ENCODE measurements around the gene SOS2. TPM values are rescaled to one million over a fixed set of nuclear protein-coding genes. Genes with fewer than 3 reads are reported as not detected.
"Not testable (repeated sequence)": the region's sequence is repeated elsewhere in the genome, so short reads cannot be mapped to it uniquely, and the experiment has no call there.

Gene SOS2
- total RNA-seq, 1 donor = 22.3 TPM

DNA sequence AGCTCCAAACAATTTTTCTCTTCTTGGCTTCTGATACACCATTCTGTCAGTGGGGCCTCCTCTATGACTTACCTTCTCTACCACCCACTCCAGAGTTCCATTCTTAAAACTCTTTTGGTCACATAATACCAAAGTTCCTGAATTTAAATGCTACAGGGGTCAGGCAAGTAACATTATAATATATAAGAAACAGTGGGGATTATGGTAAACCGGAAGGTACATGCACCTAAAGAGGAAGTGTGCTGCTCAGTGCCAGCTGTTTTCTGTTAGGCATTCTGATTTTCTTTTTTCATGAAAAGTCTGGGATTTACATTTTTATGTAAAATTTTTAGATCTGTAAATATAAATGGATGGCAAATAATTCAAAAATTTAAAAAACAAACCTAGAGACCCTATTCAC is 39.9 kb downstream of the SOS2 start:
- H3K4me3 ChIP-seq (ENCODE audit: low read depth, low read length) = no peak overlapping the region
- DNase-seq (ENCODE audit: low read depth) = no peak
- TF ChIP-seq, protein P1, sequence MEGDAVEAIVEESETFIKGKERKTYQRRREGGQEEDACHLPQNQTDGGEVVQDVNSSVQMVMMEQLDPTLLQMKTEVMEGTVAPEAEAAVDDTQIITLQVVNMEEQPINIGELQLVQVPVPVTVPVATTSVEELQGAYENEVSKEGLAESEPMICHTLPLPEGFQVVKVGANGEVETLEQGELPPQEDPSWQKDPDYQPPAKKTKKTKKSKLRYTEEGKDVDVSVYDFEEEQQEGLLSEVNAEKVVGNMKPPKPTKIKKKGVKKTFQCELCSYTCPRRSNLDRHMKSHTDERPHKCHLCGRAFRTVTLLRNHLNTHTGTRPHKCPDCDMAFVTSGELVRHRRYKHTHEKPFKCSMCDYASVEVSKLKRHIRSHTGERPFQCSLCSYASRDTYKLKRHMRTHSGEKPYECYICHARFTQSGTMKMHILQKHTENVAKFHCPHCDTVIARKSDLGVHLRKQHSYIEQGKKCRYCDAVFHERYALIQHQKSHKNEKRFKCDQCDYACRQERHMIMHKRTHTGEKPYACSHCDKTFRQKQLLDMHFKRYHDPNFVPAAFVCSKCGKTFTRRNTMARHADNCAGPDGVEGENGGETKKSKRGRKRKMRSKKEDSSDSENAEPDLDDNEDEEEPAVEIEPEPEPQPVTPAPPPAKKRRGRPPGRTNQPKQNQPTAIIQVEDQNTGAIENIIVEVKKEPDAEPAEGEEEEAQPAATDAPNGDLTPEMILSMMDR (IDR thresholded peaks at IDR 0.05; ENCODE audit: insufficient read depth, low read length) = no peak

DNA sequence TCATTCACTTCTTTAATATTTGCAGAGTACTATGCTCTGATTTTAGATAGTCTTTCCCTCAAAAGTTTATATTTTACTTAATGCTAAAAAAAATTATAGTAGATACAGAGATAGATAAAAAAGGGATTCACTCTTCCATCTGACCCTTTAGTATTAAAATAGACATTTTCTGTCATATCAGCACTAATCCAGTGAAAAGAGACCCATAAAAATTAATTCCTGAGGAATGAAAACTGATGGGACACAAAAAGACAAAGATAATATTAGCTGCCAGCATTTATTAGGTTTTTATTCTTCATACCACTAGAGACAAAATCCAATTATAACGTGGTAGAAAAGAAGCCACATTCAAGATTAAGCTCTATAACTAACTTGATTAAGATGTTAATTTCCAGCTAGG is 45.3 kb downstream of the SOS2 start:
- DNase-seq (ENCODE audit: low read depth) = no peak
- H3K4me3 ChIP-seq (ENCODE audit: low read depth, low read length) = no peak overlapping the region
- TF ChIP-seq, protein P1 (IDR thresholded peaks at IDR 0.05; ENCODE audit: insufficient read depth, low read length) = no peak

DNA sequence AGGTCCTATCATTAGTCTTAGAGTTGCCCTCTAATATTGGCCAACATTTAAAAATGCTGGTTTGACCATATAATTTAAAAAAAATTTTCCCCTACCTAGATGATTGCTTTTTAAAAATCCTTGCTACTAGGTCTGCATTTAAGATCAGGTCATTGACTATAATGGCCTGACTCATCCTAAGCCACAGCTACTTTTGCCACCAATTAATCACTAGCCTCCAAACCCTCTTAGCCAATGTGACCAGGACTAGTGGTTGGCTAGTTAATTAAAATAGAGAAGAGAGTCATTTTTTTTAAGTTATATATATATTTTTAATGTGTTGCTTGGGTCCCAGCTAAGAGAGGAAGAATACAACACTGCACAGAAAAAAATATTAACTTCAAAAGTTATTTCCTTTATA is 57.5 kb downstream of the SOS2 start:
- TF ChIP-seq, protein P1 (IDR thresholded peaks at IDR 0.05; ENCODE audit: insufficient read depth, low read length) = no peak
- DNase-seq (ENCODE audit: low read depth) = no peak
- H3K4me3 ChIP-seq (ENCODE audit: low read depth, low read length) = no peak overlapping the region

DNA sequence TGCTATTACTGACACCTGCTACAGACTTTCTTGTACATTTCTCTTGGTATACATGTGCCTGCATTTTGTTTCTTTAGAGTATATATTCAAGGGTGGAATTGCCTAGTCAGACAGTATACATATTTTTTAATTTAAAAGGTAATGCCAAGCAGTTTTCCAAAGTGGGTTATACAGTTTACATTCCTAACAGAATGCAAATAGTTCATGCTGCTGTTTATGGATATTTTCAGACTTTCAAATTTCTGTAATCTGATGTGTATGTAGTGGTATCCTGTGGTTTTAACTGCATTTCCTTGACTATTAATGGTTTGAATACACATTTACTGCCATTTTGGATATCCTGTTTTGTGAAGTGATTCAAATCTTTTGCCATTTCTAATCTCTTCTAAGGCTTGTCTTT is 59.5 kb downstream of the SOS2 start:
- no peak overlapping the region for H3K4me3 ChIP-seq (ENCODE audit: low read depth, low read length)
- no peak for DNase-seq (ENCODE audit: low read depth)
- TF ChIP-seq, protein P1 (IDR thresholded peaks at IDR 0.05; ENCODE audit: insufficient read depth, low read length) = no peak

DNA sequence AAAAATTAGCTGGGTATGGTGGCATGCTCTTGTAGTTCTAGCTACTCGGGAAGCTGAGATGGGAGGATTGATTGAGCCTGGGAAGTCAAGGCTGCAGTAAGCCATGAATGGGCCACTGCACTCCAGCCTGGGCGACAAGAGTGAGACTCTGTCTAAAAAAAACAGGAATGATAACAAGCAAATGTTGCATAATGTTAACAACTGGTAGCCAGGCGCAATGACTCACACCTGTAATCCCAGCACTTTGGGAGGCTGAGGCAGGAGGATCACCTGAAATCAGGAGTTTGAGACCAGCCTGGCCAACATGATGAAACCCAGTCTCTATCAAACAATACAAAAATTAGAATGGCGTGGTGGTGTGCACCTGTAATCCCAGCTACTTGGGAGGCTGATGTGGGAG is 64.0 kb downstream of the SOS2 start:
- not testable (repeated sequence) for DNase-seq (ENCODE audit: low read depth); H3K4me3 ChIP-seq (ENCODE audit: low read depth, low read length)

DNA sequence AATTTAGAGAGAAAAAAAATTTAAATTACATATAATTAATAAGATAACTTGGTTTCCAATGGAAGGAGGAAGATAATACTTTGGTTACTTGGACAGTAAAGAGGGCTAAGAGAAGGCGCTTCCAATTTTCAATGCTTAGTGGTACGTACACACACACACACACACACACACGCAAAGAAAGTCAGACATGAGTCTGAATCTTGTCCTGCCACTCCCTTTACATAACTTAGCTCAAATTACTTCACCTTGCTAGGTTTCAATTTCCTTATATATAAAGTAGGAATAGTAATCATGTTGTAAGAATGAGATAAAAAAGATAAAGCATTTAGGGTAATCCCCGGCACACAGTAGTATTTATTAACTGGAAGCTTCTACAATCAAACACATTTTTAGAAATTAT is 75.3 kb downstream of the SOS2 start:
- no peak overlapping the region for H3K4me3 ChIP-seq (ENCODE audit: low read depth, low read length)
- TF ChIP-seq, protein P1 (IDR thresholded peaks at IDR 0.05; ENCODE audit: insufficient read depth, low read length) = no peak
- DNase-seq (ENCODE audit: low read depth) = no peak

DNA sequence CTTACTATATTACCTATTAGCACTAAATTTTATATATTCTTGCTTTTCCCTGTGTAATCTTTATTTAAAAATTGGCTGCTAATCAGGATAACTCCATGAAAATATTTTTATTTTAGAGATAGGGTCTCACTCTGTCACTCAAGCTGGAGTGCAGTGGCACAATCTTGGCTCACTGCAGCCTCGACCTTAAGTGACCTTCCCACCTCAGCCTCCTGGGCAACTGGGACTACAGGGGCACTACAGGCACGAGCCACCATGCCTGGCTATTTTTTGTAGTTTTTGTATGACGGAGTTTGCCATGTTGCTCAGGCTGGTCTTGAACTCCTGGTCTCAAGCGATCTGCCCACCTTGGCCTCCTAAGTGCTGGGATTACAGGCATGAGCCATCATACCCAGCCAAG is 82.6 kb downstream of the SOS2 start:
- TF ChIP-seq, protein P1 (IDR thresholded peaks at IDR 0.05; ENCODE audit: insufficient read depth, low read length) = no peak
- H3K4me3 ChIP-seq (ENCODE audit: low read depth, low read length) = no peak overlapping the region
- DNase-seq (ENCODE audit: low read depth) = no peak

Data from fibroblast of the aortic adventitia (primary cell).